ENCODE measurements around the gene HRCT1. TPM values are rescaled to one million over a fixed set of nuclear protein-coding genes. Genes with fewer than 3 reads are reported as not detected.
A peak's percentile ranks its signal among the peaks of the same experiment; 100 is the strongest.

HRCT1 gene
- total and polyA plus RNA-seq, 11 donors, result 0.97 to 9.5 (median 4.4) TPM

DNA sequence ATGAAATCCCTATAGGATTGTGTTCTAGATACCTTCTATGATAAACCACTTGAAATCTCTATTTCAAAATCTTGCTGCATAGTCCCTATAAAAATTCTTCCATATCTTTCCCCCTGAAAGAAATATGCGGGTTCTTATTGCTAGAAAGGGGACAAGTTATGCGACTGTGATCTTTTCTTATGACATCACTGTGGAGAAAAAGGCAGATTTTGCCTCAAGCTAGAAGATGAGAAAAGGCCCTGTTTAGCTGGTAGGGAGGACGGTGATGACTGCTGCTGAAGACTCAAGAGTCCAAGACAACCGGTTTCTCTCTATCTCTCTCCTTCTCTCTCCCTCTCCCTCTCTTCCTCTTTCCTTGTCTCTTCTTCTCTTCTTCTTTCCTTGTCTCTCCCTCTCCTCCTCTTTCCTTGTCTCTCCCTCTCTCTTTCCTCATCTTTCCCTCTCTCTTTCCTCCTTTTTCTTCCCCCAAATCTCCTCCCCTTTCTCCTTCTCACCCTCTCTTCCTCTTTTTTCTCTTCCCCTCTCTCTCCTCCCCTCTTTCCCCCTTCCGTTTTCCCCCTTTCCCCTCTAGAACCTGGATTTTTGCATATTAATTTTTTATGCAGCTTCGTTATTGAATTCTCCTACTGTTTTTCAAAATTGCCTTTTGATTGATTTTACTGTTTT, 46.7 kb downstream of the HRCT1 start:
- ATAC-seq (no peak), DNase-seq (no peak)
- H3K4me3 ChIP-seq, result no peak overlapping the region
- TF ChIP-seq POLR2A (IDR thresholded peaks at IDR 0.05), result no peak
- TF ChIP-seq, protein P1, sequence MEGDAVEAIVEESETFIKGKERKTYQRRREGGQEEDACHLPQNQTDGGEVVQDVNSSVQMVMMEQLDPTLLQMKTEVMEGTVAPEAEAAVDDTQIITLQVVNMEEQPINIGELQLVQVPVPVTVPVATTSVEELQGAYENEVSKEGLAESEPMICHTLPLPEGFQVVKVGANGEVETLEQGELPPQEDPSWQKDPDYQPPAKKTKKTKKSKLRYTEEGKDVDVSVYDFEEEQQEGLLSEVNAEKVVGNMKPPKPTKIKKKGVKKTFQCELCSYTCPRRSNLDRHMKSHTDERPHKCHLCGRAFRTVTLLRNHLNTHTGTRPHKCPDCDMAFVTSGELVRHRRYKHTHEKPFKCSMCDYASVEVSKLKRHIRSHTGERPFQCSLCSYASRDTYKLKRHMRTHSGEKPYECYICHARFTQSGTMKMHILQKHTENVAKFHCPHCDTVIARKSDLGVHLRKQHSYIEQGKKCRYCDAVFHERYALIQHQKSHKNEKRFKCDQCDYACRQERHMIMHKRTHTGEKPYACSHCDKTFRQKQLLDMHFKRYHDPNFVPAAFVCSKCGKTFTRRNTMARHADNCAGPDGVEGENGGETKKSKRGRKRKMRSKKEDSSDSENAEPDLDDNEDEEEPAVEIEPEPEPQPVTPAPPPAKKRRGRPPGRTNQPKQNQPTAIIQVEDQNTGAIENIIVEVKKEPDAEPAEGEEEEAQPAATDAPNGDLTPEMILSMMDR (IDR thresholded peaks at IDR 0.05), result no peak
- H3K36me3 ChIP-seq, result no peaks in the 10 kb centered on the region
- H3K4me1 ChIP-seq, result peaks cover 0 to 25% (median 8%) of the 10 kb centered on the region in 12 donors
- H3K27ac ChIP-seq, result peak overlapping the region; percentile 25 to 84 (median 64)
- WGBS, 4 donors, result 76 to 84% (median 80%) methylated on average over 6 of the region's 6 CpGs
- no peaks in the 10 kb centered on the region for H3K9me3 ChIP-seq
- intact Hi-C loops (cut with DNase I), result loop anchor here in 3 of 10 donors (10.0 kb wide), 2 partner anchors 212 to 372 kb away; partner anchors contain the start of gene CCIN (in 3 of the 3)
- H3K27me3 ChIP-seq, result peaks cover 0 to 6% (median 0%) of the 10 kb centered on the region in 9 donors

DNA sequence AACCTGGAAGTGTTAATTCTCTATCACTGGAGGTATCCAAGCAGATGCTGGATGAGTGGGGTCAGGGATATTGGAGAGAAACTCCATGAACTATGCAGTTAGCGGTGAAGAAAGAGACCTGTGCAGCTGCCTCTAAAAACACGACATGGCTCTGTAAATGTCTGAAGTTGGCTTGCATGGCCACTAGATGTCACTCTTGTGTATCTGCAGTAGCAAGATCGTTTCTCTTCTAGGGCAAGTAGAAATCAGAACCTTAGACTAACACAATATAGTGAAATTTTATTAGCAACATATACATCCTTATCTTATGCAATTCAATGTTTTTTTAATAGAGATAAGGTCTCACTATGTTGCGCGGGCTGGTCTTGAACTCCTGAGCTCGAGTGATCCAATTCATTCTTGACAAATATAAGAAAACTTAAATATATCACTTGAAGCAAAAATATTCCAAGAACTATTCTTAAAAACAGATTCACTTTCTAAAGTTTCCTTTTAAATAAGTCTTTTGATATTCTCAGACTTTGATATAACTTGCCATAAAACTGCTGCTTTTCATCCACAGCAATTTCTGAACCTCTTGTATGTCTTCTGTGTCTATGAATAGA, 49.0 kb downstream of the HRCT1 start:
- DNase-seq, result peak in 2 of 5 donors; percentile 50 to 54

DNA sequence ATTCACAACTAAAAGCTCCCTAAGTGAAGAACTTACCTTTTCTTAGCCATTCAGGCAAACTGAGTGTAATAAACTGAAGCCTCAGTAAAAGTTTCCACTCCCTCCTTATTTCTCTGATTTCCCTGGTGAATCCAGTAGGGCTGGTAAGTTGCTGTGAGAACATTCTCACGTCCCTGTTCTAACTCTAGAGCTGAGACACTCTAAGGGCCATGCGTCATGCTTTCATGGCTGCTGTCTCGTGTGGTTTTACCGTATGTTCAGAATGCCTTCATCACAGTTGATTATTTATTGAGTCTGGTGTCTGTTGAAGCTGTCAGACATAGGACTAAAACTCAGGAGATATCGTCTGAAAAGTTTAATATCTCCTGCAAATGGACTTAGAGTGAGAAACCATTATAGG, 50.6 kb downstream of the HRCT1 start:
- WGBS, 4 donors, result 78 to 87% (median 84%) methylated on average over 5 of the region's 5 CpGs
- TF ChIP-seq, protein P1 (IDR thresholded peaks at IDR 0.05), result no peak
- TF ChIP-seq POLR2A (IDR thresholded peaks at IDR 0.05), result no peak
- Histone ChIP-seq H3K36me3 (no peaks in the 10 kb centered on the region), H3K4me1 (peaks cover 0 to 9% (median 0%) of the 10 kb centered on the region in 12 donors), H3K9me3 (no peaks in the 10 kb centered on the region), H3K4me3 (no peak overlapping the region), H3K27ac (no peak overlapping the region), H3K27me3 (peaks cover 0 to 6% (median 0%) of the 10 kb centered on the region in 9 donors)
- intact Hi-C loops (cut with DNase I), result loop anchor here in 7 of 10 donors (2.0 to 10.0 kb wide), 6 partner anchors 51 to 368 kb away; partner anchors contain the start of gene CCIN (in 3 of the 7)
- no peak for ATAC-seq
- DNase-seq, result no peak

More for the DNA sequence above, 49.0 kb downstream of the HRCT1 start:
- 7 to 14% (median 12%) methylated on average over 6 of the region's 6 CpGs for WGBS, 4 donors
- peak in 3 of 4 donors; percentile 75 to 84 (median 79) for ATAC-seq
- no peak for TF ChIP-seq POLR2A (IDR thresholded peaks at IDR 0.05)
- TF ChIP-seq, protein P1 (IDR thresholded peaks at IDR 0.05), result peak; percentile 83 to 94 (median 88)
- Histone ChIP-seq H3K4me3 (no peak overlapping the region), H3K9me3 (no peaks in the 10 kb centered on the region), H3K27ac (no peak overlapping the region), H3K27me3 (peaks cover 0 to 6% (median 0%) of the 10 kb centered on the region in 9 donors), H3K36me3 (no peaks in the 10 kb centered on the region), H3K4me1 (peaks cover 0 to 10% (median 0%) of the 10 kb centered on the region in 12 donors)
- intact Hi-C loops (cut with DNase I), result loop anchor here in 8 of 10 donors (1.0 to 10.0 kb wide), 7 partner anchors 52 to 370 kb away; partner anchors contain the start of gene CCIN (in 3 of the 8)

Other genes starting within 250 kb of the HRCT1 start
- over 10,000 TPM in 3 of 9 donors, 1,000 to 10,000 TPM in 5, 100 to 1,000 TPM in 1; 462 to 18,741 (median 5,764) TPM for gene RMRP, start 248.2 kb upstream of the HRCT1 start, total RNA-seq
- 100 to 1,000 TPM; 118 to 429 TPM for gene RMRP, start 248.2 kb upstream of the HRCT1 start, polyA plus RNA-seq
- gene CCDC107, start 247.9 kb upstream of the HRCT1 start, total RNA-seq, result 10 to 100 TPM; 35.5 to 78.5 (median 43.8) TPM
- gene CCDC107, start 247.9 kb upstream of the HRCT1 start, polyA plus RNA-seq, result 100 to 1,000 TPM in 1 of 2 donors, 10 to 100 TPM in 1; 70.1 to 116 TPM
- 1 to 10 TPM in 1 of 9 donors, under 1 TPM in 8; 0.11 to 1.2 (median 0.27) TPM for gene ARHGEF39, start 241.0 kb upstream of the HRCT1 start, total RNA-seq
- gene ARHGEF39, start 241.0 kb upstream of the HRCT1 start, polyA plus RNA-seq, result under 1 TPM; 0.12 to 0.30 TPM
- gene CA9, start 232.3 kb upstream of the HRCT1 start, total RNA-seq, result 10 to 100 TPM in 1 of 9 donors, 1 to 10 TPM in 1, under 1 TPM in 1, not detected in 6; 0.47 to 13.9 (median 2.3) TPM
- under 1 TPM; 0.23 to 0.54 TPM for gene CA9, start 232.3 kb upstream of the HRCT1 start, polyA plus RNA-seq
- 1,000 to 10,000 TPM in 3 of 9 donors, 100 to 1,000 TPM in 6; 621 to 1,314 (median 858) TPM for gene TPM2, start 216.3 kb upstream of the HRCT1 start, total RNA-seq
- 1,000 to 10,000 TPM in 1 of 2 donors, 100 to 1,000 TPM in 1; 761 to 2,450 TPM for gene TPM2, start 216.3 kb upstream of the HRCT1 start, polyA plus RNA-seq
- gene TLN1, start 174.0 kb upstream of the HRCT1 start, total RNA-seq, result 100 to 1,000 TPM; 193 to 373 (median 261) TPM
- gene TLN1, start 174.0 kb upstream of the HRCT1 start, polyA plus RNA-seq, result 100 to 1,000 TPM; 152 to 241 TPM
- 10 to 100 TPM; 16.1 to 38.0 (median 25.5) TPM for gene CREB3, start 173.5 kb upstream of the HRCT1 start, total RNA-seq
- 10 to 100 TPM; 26.7 to 49.4 TPM for gene CREB3, start 173.5 kb upstream of the HRCT1 start, polyA plus RNA-seq
- 10 to 100 TPM; 52.1 to 93.8 (median 65.5) TPM for gene GBA2, start 157.0 kb upstream of the HRCT1 start, total RNA-seq
- gene GBA2, start 157.0 kb upstream of the HRCT1 start, polyA plus RNA-seq, result 10 to 100 TPM; 54.1 to 96.2 TPM
- gene RGP1, start 156.9 kb upstream of the HRCT1 start, total RNA-seq, result 10 to 100 TPM; 25.4 to 38.8 (median 32.7) TPM
- 10 to 100 TPM; 14.7 to 29.8 TPM for gene RGP1, start 156.9 kb upstream of the HRCT1 start, polyA plus RNA-seq
- not detected for gene MSMP, start 151.9 kb upstream of the HRCT1 start, total RNA-seq
- under 1 TPM in 1 of 2 donors, not detected in 1; 0.26 TPM for gene MSMP, start 151.9 kb upstream of the HRCT1 start, polyA plus RNA-seq
- gene NPR2, start 114.6 kb upstream of the HRCT1 start, total RNA-seq, result 10 to 100 TPM; 15.2 to 36.4 (median 23.7) TPM
- gene NPR2, start 114.6 kb upstream of the HRCT1 start, polyA plus RNA-seq, result 10 to 100 TPM; 10.2 to 14.5 TPM
- 1 to 10 TPM; 1.5 to 4.0 (median 2.5) TPM for gene SPAG8, start 93.9 kb upstream of the HRCT1 start, total RNA-seq
- 1 to 10 TPM in 1 of 2 donors, under 1 TPM in 1; 0.58 to 4.2 TPM for gene SPAG8, start 93.9 kb upstream of the HRCT1 start, polyA plus RNA-seq
- 10 to 100 TPM; 48.7 to 77.5 (median 57.4) TPM for gene HINT2, start 91.2 kb upstream of the HRCT1 start, total RNA-seq
- 100 to 1,000 TPM in 1 of 2 donors, 10 to 100 TPM in 1; 51.4 to 139 TPM for gene HINT2, start 91.2 kb upstream of the HRCT1 start, polyA plus RNA-seq
- not detected for gene FAM221B, start 77.5 kb upstream of the HRCT1 start, total RNA-seq
- not detected for gene FAM221B, start 77.5 kb upstream of the HRCT1 start, polyA plus RNA-seq
- 10 to 100 TPM; 10.8 to 21.4 (median 18.2) TPM for gene TMEM8B, start 77.0 kb upstream of the HRCT1 start, total RNA-seq
- gene TMEM8B, start 77.0 kb upstream of the HRCT1 start, polyA plus RNA-seq, result 1 to 10 TPM; 7.9 to 8.1 TPM
- not detected for gene OR13J1, start 35.8 kb upstream of the HRCT1 start, total RNA-seq
- not detected for gene OR13J1, start 35.8 kb upstream of the HRCT1 start, polyA plus RNA-seq
- gene SPAAR, start 3.3 kb downstream of the HRCT1 start, total RNA-seq, result 10 to 100 TPM in 2 of 9 donors, 1 to 10 TPM in 7; 4.1 to 10.3 (median 6.8) TPM
- gene SPAAR, start 3.3 kb downstream of the HRCT1 start, polyA plus RNA-seq, result 10 to 100 TPM in 1 of 2 donors, 1 to 10 TPM in 1; 7.4 to 11.3 TPM
- not detected for gene OR2S2, start 52.0 kb downstream of the HRCT1 start, total RNA-seq
- gene OR2S2, start 52.0 kb downstream of the HRCT1 start, polyA plus RNA-seq, result not detected
- gene RECK, start 130.7 kb downstream of the HRCT1 start, total RNA-seq, result 10 to 100 TPM in 1 of 9 donors, 1 to 10 TPM in 8; 3.1 to 10.2 (median 4.9) TPM
- 1 to 10 TPM; 2.5 to 3.7 TPM for gene RECK, start 130.7 kb downstream of the HRCT1 start, polyA plus RNA-seq
- 10 to 100 TPM in 3 of 9 donors, 1 to 10 TPM in 6; 4.7 to 33.0 (median 7.6) TPM for gene GLIPR2, start 230.5 kb downstream of the HRCT1 start, total RNA-seq
- 10 to 100 TPM in 1 of 2 donors, 1 to 10 TPM in 1; 4.9 to 15.2 TPM for gene GLIPR2, start 230.5 kb downstream of the HRCT1 start, polyA plus RNA-seq

All from heart left ventricle (tissue), 16 donors.